K562 (cell line): ENCODE measurements around the gene DPCD. TPM values are rescaled to one million over a fixed set of nuclear protein-coding genes. Genes with fewer than 3 reads are reported as not detected.

Source experiments
- polyA plus RNA-seq, 8 experiments: library from polyadenylated mRNA; depleted of rRNA in 4 of 8; stranded (reverse) in 5 of 8; unstranded in 3 of 8; fragments of >200 nt; fragmentation: Nextera tagmentation in 2 of 8; fragmentation: Illumina TruSeq in 1 of 8; extraction: Ambion mirVana in 2 of 8; extraction: Trizol in 1 of 8; gene quantifications; 2 replicates each; pipeline versions ENCODE4 v1.2.1 to v1.2.3, GENCODE V29; 2011 to 2014; ENCODE audit warnings: inconsistent platforms in 1 of 8, missing spikeins in 1 of 8
- total RNA-seq, 7 experiments: library from RNA; depleted of rRNA in 6 of 7; stranded (reverse); fragments of >200 nt in 6 of 7; fragmentation: Illumina TruSeq in 2 of 7; extraction: Trizol in 2 of 7; gene quantifications; 2 replicates each; pipeline versions ENCODE4 v1.2.1 to v1.2.3, GENCODE V29; 2011 to 2021; ENCODE audit warnings: low replicate concordance in 1 of 7
- TF ChIP-seq, protein P1 (sequence below), 2 experiments: fragments of 450-650 bp in 1 of 2; sonication (generic) in 1 of 2; formaldehyde crosslinking in 1 of 2; IDR thresholded peaks; 2 replicates each; pipeline versions ENCODE4 v1.7.1 to v1.9.0; 2016 to 2022; ENCODE audit warnings: inconsistent platforms in 1 of 2, mild to moderate bottlenecking in 1 of 2, missing genetic modification reagents in 1 of 2

The DPCD gene
- total and polyA plus RNA-seq, 9 of the 15 experiments (the other 6 are each of a cell fraction or from before 2014, with no cell fraction given): 12.1 to 45.2 (median 20.0) TPM

DNA sequence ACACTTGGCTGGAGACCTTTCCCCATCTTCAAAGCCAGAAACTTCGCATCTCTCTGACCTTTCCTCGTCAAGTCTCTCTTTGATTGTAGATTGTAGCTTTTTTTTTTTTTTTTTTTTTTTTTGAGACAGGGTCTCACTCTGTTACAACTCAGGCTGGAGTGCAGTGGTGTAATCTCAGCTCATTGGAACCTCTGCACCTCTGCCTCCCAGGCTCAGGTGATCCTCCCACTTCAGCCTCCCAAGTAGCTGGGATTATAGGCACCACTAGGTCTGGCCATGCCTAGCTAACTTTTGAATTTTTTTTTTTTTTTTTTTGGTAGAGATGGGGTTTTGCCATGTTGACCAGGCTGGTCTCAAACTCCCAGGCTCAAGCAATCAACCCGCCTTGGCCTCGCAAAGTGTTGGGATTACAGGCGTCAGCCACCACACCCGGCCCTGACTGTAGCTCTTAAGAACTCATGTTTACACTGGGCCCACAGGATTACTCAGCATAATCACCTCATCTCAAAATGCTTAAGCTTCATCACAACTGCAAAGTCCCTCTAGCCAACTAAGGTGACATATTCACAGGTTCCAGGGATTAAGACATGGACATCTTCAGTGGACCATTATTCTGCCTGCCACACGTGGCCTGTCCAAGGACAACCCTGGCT lies 11.8 kb upstream of the DPCD start (continued):
- TF ChIP-seq, protein P1, sequence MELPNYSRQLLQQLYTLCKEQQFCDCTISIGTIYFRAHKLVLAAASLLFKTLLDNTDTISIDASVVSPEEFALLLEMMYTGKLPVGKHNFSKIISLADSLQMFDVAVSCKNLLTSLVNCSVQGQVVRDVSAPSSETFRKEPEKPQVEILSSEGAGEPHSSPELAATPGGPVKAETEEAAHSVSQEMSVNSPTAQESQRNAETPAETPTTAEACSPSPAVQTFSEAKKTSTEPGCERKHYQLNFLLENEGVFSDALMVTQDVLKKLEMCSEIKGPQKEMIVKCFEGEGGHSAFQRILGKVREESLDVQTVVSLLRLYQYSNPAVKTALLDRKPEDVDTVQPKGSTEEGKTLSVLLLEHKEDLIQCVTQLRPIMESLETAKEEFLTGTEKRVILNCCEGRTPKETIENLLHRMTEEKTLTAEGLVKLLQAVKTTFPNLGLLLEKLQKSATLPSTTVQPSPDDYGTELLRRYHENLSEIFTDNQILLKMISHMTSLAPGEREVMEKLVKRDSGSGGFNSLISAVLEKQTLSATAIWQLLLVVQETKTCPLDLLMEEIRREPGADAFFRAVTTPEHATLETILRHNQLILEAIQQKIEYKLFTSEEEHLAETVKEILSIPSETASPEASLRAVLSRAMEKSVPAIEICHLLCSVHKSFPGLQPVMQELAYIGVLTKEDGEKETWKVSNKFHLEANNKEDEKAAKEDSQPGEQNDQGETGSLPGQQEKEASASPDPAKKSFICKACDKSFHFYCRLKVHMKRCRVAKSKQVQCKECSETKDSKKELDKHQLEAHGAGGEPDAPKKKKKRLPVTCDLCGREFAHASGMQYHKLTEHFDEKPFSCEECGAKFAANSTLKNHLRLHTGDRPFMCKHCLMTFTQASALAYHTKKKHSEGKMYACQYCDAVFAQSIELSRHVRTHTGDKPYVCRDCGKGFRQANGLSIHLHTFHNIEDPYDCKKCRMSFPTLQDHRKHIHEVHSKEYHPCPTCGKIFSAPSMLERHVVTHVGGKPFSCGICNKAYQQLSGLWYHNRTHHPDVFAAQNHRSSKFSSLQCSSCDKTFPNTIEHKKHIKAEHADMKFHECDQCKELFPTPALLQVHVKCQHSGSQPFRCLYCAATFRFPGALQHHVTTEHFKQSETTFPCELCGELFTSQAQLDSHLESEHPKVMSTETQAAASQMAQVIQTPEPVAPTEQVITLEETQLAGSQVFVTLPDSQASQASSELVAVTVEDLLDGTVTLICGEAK (IDR thresholded peaks at IDR 0.05): no peak
- TF ChIP-seq, protein P1 (CRISPR knock-in tag; IDR thresholded peaks at IDR 0.05): no peak
